SW 1271 (cell line): ENCODE results near the gene EPB41L2.
"Not testable (repeated sequence)": the region's sequence is repeated elsewhere in the genome, so short reads cannot be mapped to it uniquely, and the experiment has no call there.

Experiments used
- DNase-seq, 2 experiments: peaks; one replicate each; lab custom pipeline; 2025; lab: John Stamatoyannopoulos, UW

The EPB41L2 gene

GRCh38 chr6:131003488-131004386, 59.3 kb downstream of the EPB41L2 start:
- no peak for DNase-seq

GRCh38 chr6:131002661-131002980, 60.4 kb downstream of the EPB41L2 start:
- DNase-seq = no peak

- no peak for DNase-seq
These were observed 60.9 kb downstream of the EPB41L2 start for GRCh38 chr6:131001945-131002660.

- DNase-seq = no peak
These were observed 61.8 kb downstream of the EPB41L2 start for GRCh38 chr6:131001111-131001736.

GRCh38 chr6:131000544-131000943, 62.5 kb downstream of the EPB41L2 start:
- DNase-seq = no peak

- no peak for DNase-seq
These were observed 65.8 kb downstream of the EPB41L2 start for GRCh38 chr6:130997061-130997753.

- no peak for DNase-seq
These were observed 66.4 kb downstream of the EPB41L2 start for GRCh38 chr6:130996635-130997034.

GRCh38 chr6:130995783-130996447, 67.1 kb downstream of the EPB41L2 start:
- no peak for DNase-seq

GRCh38 chr6:130994319-130995097, 68.5 kb downstream of the EPB41L2 start:
- DNase-seq = no peak

GRCh38 chr6:130993292-130993765, 69.7 kb downstream of the EPB41L2 start:
- DNase-seq = no peak

- no peak for DNase-seq
These were observed 71.5 kb downstream of the EPB41L2 start for GRCh38 chr6:130991422-130992137.

- DNase-seq = not testable (repeated sequence)
These were observed 75.5 kb downstream of the EPB41L2 start for GRCh38 chr6:130987539-130987938.

GRCh38 chr6:130985115-130985514, 77.9 kb downstream of the EPB41L2 start:
- no peak for DNase-seq

GRCh38 chr6:130982941-130983456, 80.0 kb downstream of the EPB41L2 start:
- no peak for DNase-seq

GRCh38 chr6:130982135-130982534, 80.9 kb downstream of the EPB41L2 start:
- no peak for DNase-seq

GRCh38 chr6:130981409-130981808, 81.6 kb downstream of the EPB41L2 start:
- no peak for DNase-seq

GRCh38 chr6:130980310-130981032, 82.6 kb downstream of the EPB41L2 start:
- no peak for DNase-seq

- no peak for DNase-seq
These were observed 84.2 kb downstream of the EPB41L2 start for GRCh38 chr6:130978660-130979396.
